Activated T-helper 2 cell treated with anti-CD3 and anti-CD28 coated beads, Interferon-gamma antibody, Interleukin-2, Interleukin-4, amounts not matched to agents 10 μg/mL and 5 μg/mL and 100 μg/mL, durations not matched to agents 14 hours and 24 hours and 36 hours (primary cell): ENCODE results near the gene NDE1. TPM values are rescaled to one million over a fixed set of nuclear protein-coding genes. Genes with fewer than 3 reads are reported as not detected.
A peak's percentile ranks its signal among the peaks of the same experiment; 100 is the strongest.
"Not testable (repeated sequence)": the region's sequence is repeated elsewhere in the genome, so short reads cannot be mapped to it uniquely, and the experiment has no call there.

Experiments
- DNase-seq: peaks from one replicate; pipeline ENCODE4 v3.0.0; 2021; ENCODE audit warnings: low spot score
- H3K27ac Mint-ChIP-seq: one replicate; pipeline ENCODE4 v1.8.0; 2021; ENCODE audit warnings: mixed read lengths
- H3K27me3 Mint-ChIP-seq: one replicate; pipeline ENCODE4 v1.8.0; 2021; ENCODE audit warnings: low read depth, mixed read lengths
- H3K36me3 Mint-ChIP-seq: one replicate; pipeline ENCODE4 v1.8.0; 2021; ENCODE audit warnings: low read depth, mixed read lengths
- H3K4me1 Mint-ChIP-seq: one replicate; pipeline ENCODE4 v1.8.0; 2021; ENCODE audit warnings: low read depth, mixed read lengths
- H3K4me3 Mint-ChIP-seq: one replicate; pipeline ENCODE4 v1.8.0; 2021; ENCODE audit warnings: low read depth, mild to moderate bottlenecking, moderate library complexity, mixed read lengths
- H3K9me3 Mint-ChIP-seq: one replicate; pipeline ENCODE4 v1.8.0; 2021; ENCODE audit warnings: mixed read lengths
- intact Hi-C: fragments of 100-400 bp; cut with micrococcal nuclease; formaldehyde crosslinking; loops from one replicate; pipeline ENCODE4 v1.15.1; 2023
- total RNA-seq: library from RNA; stranded (reverse); gene quantifications from 2 replicates; pipeline ENCODE4 v1.2.3, GENCODE V29; 2022

Gene NDE1
- total RNA-seq, 1 donor from 2014 or later, result 97.7 TPM

DNA sequence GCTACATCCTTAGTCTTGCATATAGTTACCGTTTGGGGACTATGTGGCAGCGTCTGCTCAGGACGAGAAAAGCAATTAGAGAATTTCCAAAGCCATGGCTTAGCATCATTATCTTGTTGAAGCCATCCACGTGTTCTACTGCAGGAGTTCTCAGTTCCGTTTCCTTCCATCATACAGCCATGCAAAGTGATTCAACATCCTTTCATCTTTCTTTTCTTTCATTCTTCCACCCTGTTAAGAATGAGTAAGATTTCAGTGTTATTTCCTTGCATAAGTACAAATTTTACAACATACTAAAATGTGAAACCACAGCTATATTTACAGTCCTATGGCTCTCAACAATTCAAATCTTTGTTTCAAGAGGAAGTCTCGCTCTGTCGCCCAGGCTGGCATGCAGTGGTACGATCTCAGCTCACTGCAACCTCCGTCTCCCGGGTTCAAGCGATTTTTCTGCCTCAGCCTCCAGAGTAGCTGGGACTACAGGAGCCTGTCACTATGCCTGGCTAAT, 10.9 kb upstream of the NDE1 start:
- Mint-ChIP-seq H3K27me3 (no peaks in the 10 kb centered on the region), H3K4me3 (peak overlapping the region; percentile 21), H3K27ac (peak overlapping the region; percentile 79), H3K36me3 (peaks cover 53% of the 10 kb centered on the region), H3K9me3 (no peaks in the 10 kb centered on the region), H3K4me1 (peaks cover 64% of the 10 kb centered on the region)
- DNase-seq, result no peak
- intact Hi-C loops, result no loop called here

DNA sequence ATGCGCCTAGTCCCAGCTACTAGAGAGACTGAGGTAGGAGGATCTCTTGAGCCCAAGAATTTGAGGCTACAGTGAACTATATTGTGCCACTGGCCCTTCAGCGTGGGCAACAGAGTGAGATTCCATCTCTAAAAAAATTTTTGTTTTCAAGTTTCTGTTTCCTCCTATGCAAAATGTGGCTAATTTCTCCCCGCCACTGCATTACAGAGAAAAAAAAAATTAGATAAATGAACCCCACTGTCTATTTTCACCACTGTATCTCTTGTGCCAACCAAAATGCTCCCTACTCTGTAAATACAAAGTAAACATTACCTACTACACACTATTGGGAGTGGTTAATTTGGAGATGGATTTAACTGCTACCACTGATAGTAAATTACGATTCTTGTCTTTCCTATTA, 9.1 kb upstream of the NDE1 start:
- Mint-ChIP-seq H3K27ac (peak overlapping the region; percentile 15), H3K4me3 (peak overlapping the region; percentile 93), H3K27me3 (no peaks in the 10 kb centered on the region), H3K36me3 (peaks cover 38% of the 10 kb centered on the region), H3K4me1 (peaks cover 60% of the 10 kb centered on the region), H3K9me3 (no peaks in the 10 kb centered on the region)
- no peak for DNase-seq
- intact Hi-C loops, result loop anchor here (5.0 kb wide), 1 partner anchor 61 kb away; no protein-coding TSS in a partner anchor

DNA sequence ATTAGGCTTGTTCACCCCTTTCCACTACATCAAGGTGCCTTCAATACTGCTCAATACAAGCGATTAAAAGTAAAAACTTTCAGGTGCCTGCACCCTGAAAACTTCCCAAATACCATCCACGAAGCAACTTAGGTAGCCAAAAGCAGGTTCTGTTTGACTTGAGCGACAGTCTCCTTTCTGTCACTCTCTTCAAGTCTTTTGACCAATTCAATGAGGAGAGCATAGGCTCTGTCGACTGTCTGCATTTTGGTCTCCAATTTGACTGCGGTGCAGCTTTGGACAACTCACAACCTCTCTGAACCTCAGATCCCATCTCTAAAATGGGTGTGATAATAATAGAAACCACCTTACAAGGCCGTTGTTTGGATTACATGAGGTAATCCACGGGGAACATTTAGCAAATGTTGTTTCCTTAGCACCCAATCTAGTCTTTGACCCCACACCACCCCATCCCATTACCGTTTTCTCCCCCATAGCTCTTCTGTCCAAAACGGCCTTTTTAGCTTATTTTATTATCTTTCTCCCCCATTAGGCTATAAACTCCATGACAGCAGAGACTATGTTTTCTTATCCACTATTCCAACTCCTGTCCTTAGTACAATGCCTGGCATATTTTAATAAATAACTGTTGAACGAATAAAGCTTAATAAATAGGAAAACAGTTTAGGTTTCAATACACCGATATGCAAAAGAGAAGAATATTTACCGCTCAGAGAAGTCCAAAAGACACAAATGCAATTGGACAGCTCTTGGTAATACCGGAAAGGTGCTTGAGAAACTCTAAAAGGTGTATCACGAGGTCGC, 8.1 kb upstream of the NDE1 start:
- H3K27ac Mint-ChIP-seq, result peak overlapping the region; percentile 98

DNA sequence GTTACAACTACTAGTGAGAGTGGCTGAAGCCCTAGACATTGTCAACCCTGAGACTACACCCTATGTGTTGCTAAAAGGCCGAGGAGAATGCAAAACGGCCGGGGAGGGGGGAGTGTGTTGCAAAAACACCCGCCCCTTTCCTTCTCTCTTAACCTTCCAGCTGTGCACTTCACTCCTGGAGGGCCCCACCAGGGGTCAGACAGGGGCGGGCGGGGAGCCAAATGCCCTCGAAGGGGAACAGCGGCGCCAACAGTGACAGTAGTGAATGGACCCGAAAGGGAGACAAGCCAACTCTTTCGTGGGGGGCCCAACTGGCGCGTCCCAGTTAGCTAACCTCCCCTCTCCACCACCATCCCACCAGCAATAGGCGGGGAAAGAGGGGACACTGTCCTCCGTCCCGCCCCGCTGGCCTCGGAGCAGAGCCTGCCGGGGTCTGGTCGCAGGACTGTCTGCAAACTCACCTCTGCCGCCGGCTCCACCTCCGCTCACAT, 7.4 kb upstream of the NDE1 start:
- peak overlapping the region; percentile 93 for H3K4me3 Mint-ChIP-seq
- H3K36me3 Mint-ChIP-seq, result peaks cover 22% of the 10 kb centered on the region
- intact Hi-C loops, result loop anchor here (1.0 to 5.0 kb wide), 4 partner anchors 8 to 216 kb away; partner anchors contain the start of gene NDE1
- no peaks in the 10 kb centered on the region for H3K27me3 Mint-ChIP-seq
- DNase-seq, result peak; percentile 68
- no peaks in the 10 kb centered on the region for H3K9me3 Mint-ChIP-seq
- H3K4me1 Mint-ChIP-seq, result peaks cover 43% of the 10 kb centered on the region
- peak overlapping the region; percentile 98 for H3K27ac Mint-ChIP-seq

More for the DNA sequence above, 8.1 kb upstream of the NDE1 start:
- DNase-seq, result no peak
- Mint-ChIP-seq H3K4me3 (peak overlapping the region; percentile 93), H3K36me3 (peaks cover 28% of the 10 kb centered on the region), H3K9me3 (no peaks in the 10 kb centered on the region), H3K27me3 (no peaks in the 10 kb centered on the region), H3K4me1 (peaks cover 50% of the 10 kb centered on the region)
- intact Hi-C loops, result loop anchor here (1.0 to 5.0 kb wide), 4 partner anchors 8 to 215 kb away; partner anchors contain the start of gene NDE1

DNA sequence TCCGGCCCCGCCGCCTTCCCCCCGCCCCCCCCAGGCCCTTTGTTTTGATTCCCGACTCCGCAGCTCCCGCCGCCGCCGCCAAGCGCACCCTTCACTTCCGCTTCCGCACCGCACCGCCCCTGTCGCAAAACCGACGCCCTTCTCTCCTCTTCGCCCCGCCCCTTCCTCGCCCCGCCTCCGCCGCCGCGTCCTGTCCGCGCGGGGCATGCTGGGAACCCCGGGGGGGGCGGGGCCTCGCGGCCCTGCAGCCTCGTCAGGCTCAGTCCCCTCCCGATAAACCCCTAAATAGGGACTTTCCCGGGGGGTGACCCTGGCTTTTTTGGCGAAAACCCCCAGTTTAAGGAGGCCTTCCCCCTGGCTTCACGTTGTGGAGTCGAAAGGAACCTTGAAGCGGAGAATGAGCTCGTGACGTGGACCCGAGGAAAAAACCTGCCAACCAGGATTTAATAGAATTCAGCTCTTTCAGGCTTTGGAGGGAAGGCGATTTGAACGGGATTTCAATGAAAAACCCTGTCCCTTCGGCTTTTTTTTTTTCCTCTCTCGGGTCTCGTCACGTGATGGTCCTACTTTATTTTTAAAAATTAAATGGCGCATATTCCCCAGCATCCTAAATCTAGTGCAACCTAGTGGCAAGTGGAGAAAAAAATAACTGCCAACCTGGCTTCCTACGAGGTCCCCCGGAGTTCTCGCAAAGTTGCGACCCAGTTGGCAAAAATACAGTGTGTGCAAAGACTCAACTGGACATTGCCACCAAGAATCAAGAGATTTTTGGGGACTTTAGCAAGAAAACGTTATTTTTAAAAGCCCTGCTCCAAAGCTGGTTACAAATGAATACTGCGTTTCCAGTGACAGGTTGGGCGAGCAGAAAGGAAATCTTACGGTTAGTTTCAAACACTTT, 6.7 kb upstream of the NDE1 start, which contains the start of gene MARF1:
MARF1 (minus strand) TSS at position 107 of the 898 bp plus-strand sequence. CDS start 3,921 bp downstream, outside the sequence.
- peak; percentile 98 for DNase-seq
- no peaks in the 10 kb centered on the region for H3K9me3 Mint-ChIP-seq
- H3K4me1 Mint-ChIP-seq, result peaks cover 42% of the 10 kb centered on the region

DNA sequence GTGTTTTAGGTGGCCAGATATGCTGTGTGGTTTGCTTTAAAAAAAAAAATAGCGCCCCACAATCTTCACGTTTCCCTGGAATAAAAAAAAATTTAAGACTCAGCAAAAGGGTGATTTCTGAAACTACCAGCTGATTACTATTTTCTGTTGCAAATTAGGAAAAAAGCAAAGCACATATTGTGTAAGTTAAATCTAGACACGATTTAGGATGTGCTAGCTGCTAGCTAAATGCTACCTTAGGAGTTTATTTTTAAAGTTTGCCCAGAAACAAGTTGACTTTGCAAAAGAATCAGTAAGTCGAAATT, 6.1 kb upstream of the NDE1 start:
- H3K36me3 Mint-ChIP-seq, result peaks cover 9% of the 10 kb centered on the region
- no peak for DNase-seq
- H3K4me1 Mint-ChIP-seq, result peaks cover 37% of the 10 kb centered on the region
- H3K4me3 Mint-ChIP-seq, result peak overlapping the region; percentile 93
- H3K9me3 Mint-ChIP-seq, result no peaks in the 10 kb centered on the region
- intact Hi-C loops, result loop anchor here (2.0 to 5.0 kb wide), 2 partner anchors 58 to 217 kb away; no protein-coding TSS in a partner anchor
- H3K27me3 Mint-ChIP-seq, result no peaks in the 10 kb centered on the region
- peak overlapping the region; percentile 98 for H3K27ac Mint-ChIP-seq

More for the DNA sequence above, 6.7 kb upstream of the NDE1 start, which contains the start of gene MARF1:
- Mint-ChIP-seq H3K36me3 (peaks cover 15% of the 10 kb centered on the region), H3K27me3 (no peaks in the 10 kb centered on the region), H3K4me3 (peak within 1 kb of the TSS; percentile 93), H3K27ac (peak within 1 kb of the TSS; percentile 98)
- intact Hi-C loops, result loop anchor here (2.0 to 5.0 kb wide), 2 partner anchors 59 to 216 kb away; no protein-coding TSS in a partner anchor

DNA sequence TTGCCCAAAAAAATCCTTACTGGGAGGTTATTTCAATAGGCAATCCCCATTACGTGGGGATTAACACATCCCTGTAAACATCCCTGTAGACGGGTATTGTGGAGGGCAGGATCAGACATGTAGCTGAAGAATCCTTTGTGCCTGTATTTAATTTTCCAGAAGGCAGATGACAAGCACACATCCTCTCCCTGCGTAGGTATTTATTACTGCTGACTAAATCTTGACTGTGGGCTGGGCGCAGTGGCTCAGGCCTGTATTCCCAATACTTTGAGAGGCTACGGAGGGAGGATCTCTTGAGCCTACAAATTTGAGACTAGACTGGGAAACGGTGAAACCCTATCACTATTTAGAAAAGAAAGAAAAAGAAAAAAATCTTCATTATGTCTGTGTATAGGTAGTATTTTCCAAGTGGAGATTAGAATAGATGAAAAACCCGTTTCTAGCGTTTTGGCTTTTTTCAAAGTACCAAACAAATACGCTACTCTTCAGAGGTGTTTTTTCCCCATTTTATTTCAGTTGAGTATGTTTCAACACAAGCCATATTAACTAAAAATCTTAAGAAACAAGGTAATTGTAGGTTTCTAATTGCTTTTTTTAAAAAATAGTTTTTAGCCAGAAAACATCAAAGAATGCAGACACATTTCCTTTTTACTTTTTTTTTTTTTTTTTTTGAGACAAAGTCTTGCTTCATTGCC, 5.6 kb upstream of the NDE1 start:
- H3K36me3 Mint-ChIP-seq, result peaks cover 5% of the 10 kb centered on the region
- intact Hi-C loops, result loop anchor here (5.0 kb wide), 1 partner anchor 58 kb away; no protein-coding TSS in a partner anchor
- peak overlapping the region; percentile 98 for H3K27ac Mint-ChIP-seq
- H3K4me1 Mint-ChIP-seq, result peaks cover 35% of the 10 kb centered on the region
- H3K9me3 Mint-ChIP-seq, result no peaks in the 10 kb centered on the region
- H3K27me3 Mint-ChIP-seq, result no peaks in the 10 kb centered on the region
- DNase-seq, result no peak
- peak overlapping the region; percentile 93 for H3K4me3 Mint-ChIP-seq

DNA sequence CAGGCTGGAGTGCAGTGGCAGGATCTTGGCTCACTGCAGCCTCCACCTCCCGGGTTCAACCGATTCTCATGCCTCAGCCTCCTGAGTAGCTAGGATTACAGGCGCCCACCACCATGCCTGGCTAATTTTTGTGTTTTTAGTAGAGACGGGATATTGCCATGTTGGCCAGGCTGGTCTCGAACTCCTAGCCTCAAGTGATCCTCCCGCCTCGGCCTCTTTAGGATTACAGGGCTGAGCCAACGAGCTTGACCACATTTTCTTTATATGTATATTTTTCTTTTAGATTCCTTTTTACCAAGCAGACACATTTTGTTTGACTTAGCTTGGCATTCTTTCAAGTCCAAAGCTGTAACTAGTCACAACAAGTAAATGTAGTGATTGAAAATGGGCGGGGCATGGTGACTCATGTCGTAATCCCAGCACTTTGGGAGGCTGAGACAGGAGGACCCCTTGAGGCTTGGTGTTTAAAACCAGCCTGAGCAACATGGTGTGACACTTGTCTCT, 5.0 kb upstream of the NDE1 start:
- peaks cover 34% of the 10 kb centered on the region for H3K4me1 Mint-ChIP-seq
- intact Hi-C loops, result loop anchor here (5.0 kb wide), 1 partner anchor 57 kb away; no protein-coding TSS in a partner anchor
- not testable (repeated sequence) for H3K9me3 Mint-ChIP-seq, H3K36me3 Mint-ChIP-seq, DNase-seq, H3K4me3 Mint-ChIP-seq, H3K27me3 Mint-ChIP-seq, H3K27ac Mint-ChIP-seq

DNA sequence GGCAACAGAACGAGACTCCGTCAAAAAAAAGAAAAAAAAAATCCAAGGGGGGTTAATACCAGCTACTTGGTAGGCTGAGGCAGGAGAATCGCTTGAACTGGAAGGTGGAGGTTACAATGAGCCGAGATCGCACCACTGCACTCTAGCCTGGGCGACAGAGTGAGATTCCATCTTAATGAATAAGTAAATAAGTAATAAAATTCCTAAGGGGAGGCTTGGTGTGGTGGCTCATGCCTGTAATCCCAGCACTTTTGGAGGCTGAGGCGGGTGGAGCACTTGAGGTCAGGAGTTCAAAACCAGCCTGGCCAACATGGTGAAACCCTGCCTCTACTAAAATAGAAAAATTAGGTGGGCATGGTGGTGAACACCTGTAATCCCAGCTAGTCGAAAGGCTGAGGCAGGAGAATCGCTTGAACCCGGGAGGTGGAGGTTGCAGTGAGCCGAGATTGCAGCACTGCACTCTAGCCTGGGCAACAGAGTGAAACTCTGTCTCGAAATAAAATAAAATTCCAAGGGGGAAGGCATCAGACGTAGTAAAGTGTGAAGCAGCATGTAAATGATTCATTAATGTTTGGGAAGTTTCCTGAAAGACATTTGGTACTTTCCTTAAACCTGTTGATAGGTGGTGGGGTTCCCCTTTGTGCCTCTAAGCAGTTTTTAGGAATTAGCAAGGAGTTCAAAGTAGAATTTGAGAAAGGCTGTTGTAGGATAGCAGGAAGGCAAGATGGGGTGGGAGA, 3.3 kb upstream of the NDE1 start:
- H3K27ac Mint-ChIP-seq, H3K4me3 Mint-ChIP-seq, H3K9me3 Mint-ChIP-seq, H3K27me3 Mint-ChIP-seq, intact Hi-C loops, H3K36me3 Mint-ChIP-seq, DNase-seq: not testable (repeated sequence)
- peaks cover 27% of the 10 kb centered on the region for H3K4me1 Mint-ChIP-seq

DNA sequence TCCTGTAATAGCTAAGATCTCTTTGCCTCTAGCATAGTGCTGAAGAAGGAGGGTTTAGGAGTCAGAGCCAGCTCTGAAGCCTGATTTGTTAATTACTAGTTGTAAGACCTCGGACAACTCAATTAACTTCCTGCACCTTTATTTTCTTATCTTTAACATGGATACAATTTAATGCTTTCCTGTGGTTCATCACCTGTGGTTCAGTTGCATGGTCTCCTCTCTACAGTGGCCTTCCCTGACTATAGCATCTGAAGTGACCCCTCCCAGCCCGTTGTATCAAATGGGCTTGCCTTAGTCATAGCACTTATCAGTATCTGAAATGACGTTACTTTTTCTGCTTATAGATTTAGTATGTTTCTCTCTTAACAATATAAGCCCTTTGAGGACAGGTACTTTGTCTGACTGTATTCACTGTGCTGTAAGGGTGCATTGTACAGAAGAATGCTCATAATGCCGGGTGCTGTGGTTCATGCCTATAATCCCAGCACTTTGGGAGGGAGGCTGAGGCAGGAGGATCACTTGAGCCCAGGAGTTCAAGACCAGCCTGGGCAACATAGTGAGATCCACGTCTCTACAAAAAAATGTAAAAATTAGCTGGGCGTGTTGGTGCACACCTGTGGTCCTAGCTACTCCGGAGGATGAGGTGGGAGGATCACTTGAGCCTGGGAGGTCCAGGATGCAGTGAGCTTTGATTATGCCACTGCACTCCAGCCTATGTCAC, 2.6 kb upstream of the NDE1 start:
- no peak overlapping the region for H3K27ac Mint-ChIP-seq
- intact Hi-C loops, result no loop called here
- H3K36me3 Mint-ChIP-seq, result peaks cover 5% of the 10 kb centered on the region
- no peaks in the 10 kb centered on the region for H3K9me3 Mint-ChIP-seq
- no peak overlapping the region for H3K4me3 Mint-ChIP-seq
- peaks cover 20% of the 10 kb centered on the region for H3K4me1 Mint-ChIP-seq
- no peaks in the 10 kb centered on the region for H3K27me3 Mint-ChIP-seq
- no peak for DNase-seq
